ENCODE data around the gene MRPL20. TPM values are rescaled to one million over a fixed set of nuclear protein-coding genes. Genes with fewer than 3 reads are reported as not detected.

MRPL20 gene
- total and polyA plus RNA-seq, 9 of the 15 experiments (the other 6 are each of a cell fraction or from before 2014, with no cell fraction given): 180 to 671 (median 229) TPM

- TF ChIP-seq CHD7 (IDR thresholded peaks at IDR 0.05; ENCODE audit: low read depth, low read length) (no peak), HDGF (IDR thresholded peaks at IDR 0.05) (peak; percentile 29; the same call in 1 of the 2 replicates), CBX5 (IDR thresholded peaks at IDR 0.05; ENCODE audit: borderline replicate concordance, low read depth) (no peak), ZNF778 (CRISPR knock-in tag; IDR thresholded peaks at IDR 0.05) (no peak), CCNT2 (IDR thresholded peaks at IDR 0.05; ENCODE audit: borderline replicate concordance, extremely low read depth, insufficient read length, low read depth, low read length) (peak; percentile 44), TCF3 (CRISPR knock-in tag; IDR thresholded peaks at IDR 0.05) (0 out of 2 replicates have a peak, but pooled peaks have one; percentile 20), SUPT5H (IDR thresholded peaks at IDR 0.05) (peak; percentile 42; the same call in 1 of the 2 replicates), ZNF217 (CRISPR knock-in tag; IDR thresholded peaks at IDR 0.05) (no peak), SAFB (IDR thresholded peaks at IDR 0.05; ENCODE audit: borderline replicate concordance, low read depth, low read length) (no peak)
- TF ChIP-seq, protein P1, sequence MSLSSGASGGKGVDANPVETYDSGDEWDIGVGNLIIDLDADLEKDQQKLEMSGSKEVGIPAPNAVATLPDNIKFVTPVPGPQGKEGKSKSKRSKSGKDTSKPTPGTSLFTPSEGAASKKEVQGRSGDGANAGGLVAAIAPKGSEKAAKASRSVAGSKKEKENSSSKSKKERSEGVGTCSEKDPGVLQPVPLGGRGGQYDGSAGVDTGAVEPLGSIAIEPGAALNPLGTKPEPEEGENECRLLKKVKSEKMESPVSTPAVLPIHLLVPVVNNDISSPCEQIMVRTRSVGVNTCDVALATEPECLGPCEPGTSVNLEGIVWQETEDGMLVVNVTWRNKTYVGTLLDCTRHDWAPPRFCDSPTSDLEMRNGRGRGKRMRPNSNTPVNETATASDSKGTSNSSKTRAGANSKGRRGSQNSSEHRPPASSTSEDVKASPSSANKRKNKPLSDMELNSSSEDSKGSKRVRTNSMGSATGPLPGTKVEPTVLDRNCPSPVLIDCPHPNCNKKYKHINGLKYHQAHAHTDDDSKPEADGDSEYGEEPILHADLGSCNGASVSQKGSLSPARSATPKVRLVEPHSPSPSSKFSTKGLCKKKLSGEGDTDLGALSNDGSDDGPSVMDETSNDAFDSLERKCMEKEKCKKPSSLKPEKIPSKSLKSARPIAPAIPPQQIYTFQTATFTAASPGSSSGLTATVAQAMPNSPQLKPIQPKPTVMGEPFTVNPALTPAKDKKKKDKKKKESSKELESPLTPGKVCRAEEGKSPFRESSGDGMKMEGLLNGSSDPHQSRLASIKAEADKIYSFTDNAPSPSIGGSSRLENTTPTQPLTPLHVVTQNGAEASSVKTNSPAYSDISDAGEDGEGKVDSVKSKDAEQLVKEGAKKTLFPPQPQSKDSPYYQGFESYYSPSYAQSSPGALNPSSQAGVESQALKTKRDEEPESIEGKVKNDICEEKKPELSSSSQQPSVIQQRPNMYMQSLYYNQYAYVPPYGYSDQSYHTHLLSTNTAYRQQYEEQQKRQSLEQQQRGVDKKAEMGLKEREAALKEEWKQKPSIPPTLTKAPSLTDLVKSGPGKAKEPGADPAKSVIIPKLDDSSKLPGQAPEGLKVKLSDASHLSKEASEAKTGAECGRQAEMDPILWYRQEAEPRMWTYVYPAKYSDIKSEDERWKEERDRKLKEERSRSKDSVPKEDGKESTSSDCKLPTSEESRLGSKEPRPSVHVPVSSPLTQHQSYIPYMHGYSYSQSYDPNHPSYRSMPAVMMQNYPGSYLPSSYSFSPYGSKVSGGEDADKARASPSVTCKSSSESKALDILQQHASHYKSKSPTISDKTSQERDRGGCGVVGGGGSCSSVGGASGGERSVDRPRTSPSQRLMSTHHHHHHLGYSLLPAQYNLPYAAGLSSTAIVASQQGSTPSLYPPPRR (CRISPR knock-in tag; IDR thresholded peaks at IDR 0.05; ENCODE audit: borderline replicate concordance): no peak
Observed at GRCh38 chr1:1358433-1359271, 48.4 kb downstream of the MRPL20 start, which contains the start of gene MXRA8 (continued).
